ENCODE measurements around the gene MAG.

DNA sequence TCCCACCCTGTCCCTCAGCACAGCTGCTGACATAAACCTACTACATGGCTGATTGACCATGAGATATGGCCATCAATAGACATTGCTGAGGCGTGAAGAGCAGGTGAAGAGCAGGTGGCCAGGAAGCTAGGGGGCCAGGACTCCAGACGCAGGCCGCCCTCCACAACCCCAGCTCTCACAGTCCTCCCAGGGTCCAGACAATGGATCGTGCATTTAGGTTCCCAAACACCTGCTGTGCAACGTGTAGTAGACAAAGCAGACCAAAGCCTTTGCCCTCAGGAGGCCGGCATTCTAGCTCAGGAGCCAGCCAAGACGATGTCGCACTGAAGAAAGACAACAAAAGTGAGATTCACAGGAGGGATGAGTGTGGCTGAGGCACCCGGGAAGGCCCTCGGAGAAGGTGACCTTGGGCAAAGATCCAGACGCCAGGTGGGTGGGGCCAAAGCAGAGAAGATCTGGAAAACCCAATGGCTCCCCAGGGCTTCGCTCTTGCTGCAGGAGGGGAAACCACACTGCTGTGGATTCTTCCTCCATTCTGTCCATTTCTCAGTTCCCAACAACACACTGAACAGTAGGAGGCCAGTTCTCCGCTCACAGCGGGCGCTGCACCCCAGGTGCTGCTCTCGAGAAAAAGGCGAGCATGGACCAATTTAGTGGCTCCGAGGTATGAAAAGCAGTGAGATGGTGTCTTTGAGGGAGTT is 57.1 kb downstream of the MAG start:
- TF ChIP-seq POLR2A (IDR thresholded peaks at IDR 0.05; ENCODE audit: low read depth), result no peak
- no peak for TF ChIP-seq CTCF (IDR thresholded peaks at IDR 0.05)
- no peak for TF ChIP-seq POLR2AphosphoS5 (IDR thresholded peaks at IDR 0.05)
- no peak for TF ChIP-seq EP300 (IDR thresholded peaks at IDR 0.05)

All from esophagus muscularis mucosa (tissue), 4 donors.